K562 (cell line): ENCODE measurements around the gene ZNHIT2. TPM values are rescaled to one million over a fixed set of nuclear protein-coding genes. Genes with fewer than 3 reads are reported as not detected.

Experiments
- ELF4 ChIP-seq: fragments of 450-650 bp; formaldehyde crosslinking; IDR thresholded peaks from 2 replicates; pipeline ENCODE4 v1.4.0; 2022; ENCODE audit warnings: missing genetic modification characterization
- RNF219 ChIP-seq: fragments of 250-450 bp; sonication (Bioruptor Pico); IDR thresholded peaks from 2 replicates; pipeline ENCODE4 v1.5.0; 2022; ENCODE audit warnings: mild to moderate bottlenecking
- SP2 ChIP-seq: IDR thresholded peaks from 2 replicates; pipeline ENCODE4 v1.6.1; 2011; ENCODE audit warnings: mild to moderate bottlenecking, low read depth, low read length, moderate library complexity; ENCODE audit not compliant: poor library complexity, severe bottlenecking; ENCODE audit errors: extremely low read depth
- SRSF3 ChIP-seq: fragments of 200-400 bp; formaldehyde crosslinking; IDR thresholded peaks from 2 replicates; pipeline ENCODE4 v1.6.1; 2016; ENCODE audit warnings: mild to moderate bottlenecking, low read length, moderate library complexity; ENCODE audit not compliant: insufficient read depth
- SRSF9 ChIP-seq: fragments of 200-400 bp; formaldehyde crosslinking; IDR thresholded peaks from 2 replicates; pipeline ENCODE4 v1.6.1; 2017; ENCODE audit warnings: low read depth, low read length, borderline replicate concordance
- USF1 ChIP-seq: sonication (generic); formaldehyde crosslinking; IDR thresholded peaks from 2 replicates; pipeline ENCODE4 v1.9.0; 2022; ENCODE audit warnings: mild to moderate bottlenecking, missing genetic modification reagents
- ZNF184 ChIP-seq: sonication (generic); formaldehyde crosslinking; IDR thresholded peaks from 2 replicates; pipeline ENCODE4 v1.5.0; 2020; ENCODE audit warnings: missing genetic modification reagents
- ZNF449 ChIP-seq: fragments of 250-450 bp; sonication (Bioruptor Pico); IDR thresholded peaks from 2 replicates; pipeline ENCODE4 v1.8.0; 2022; ENCODE audit warnings: moderate library complexity, mild to moderate bottlenecking, inconsistent platforms
- polyA plus RNA-seq, 8 experiments: library from polyadenylated mRNA; depleted of rRNA in 4 of 8; stranded (reverse) in 5 of 8; unstranded in 3 of 8; fragments of >200 nt; fragmentation: Nextera tagmentation in 2 of 8; fragmentation: Illumina TruSeq in 1 of 8; extraction: Ambion mirVana in 2 of 8; extraction: Trizol in 1 of 8; gene quantifications; 2 replicates each; pipeline versions ENCODE4 v1.2.1 to v1.2.3, GENCODE V29; 2011 to 2014; ENCODE audit warnings: inconsistent platforms in 1 of 8, missing spikeins in 1 of 8
- total RNA-seq, 7 experiments: library from RNA; depleted of rRNA in 6 of 7; stranded (reverse); fragments of >200 nt in 6 of 7; fragmentation: Illumina TruSeq in 2 of 7; extraction: Trizol in 2 of 7; gene quantifications; 2 replicates each; pipeline versions ENCODE4 v1.2.1 to v1.2.3, GENCODE V29; 2011 to 2021; ENCODE audit warnings: low replicate concordance in 1 of 7
- TF ChIP-seq, protein P1 (sequence below): sonication (generic); formaldehyde crosslinking; IDR thresholded peaks from 2 replicates; pipeline ENCODE4 v1.8.1; 2023; ENCODE audit warnings: missing genetic modification reagents, mild to moderate bottlenecking, borderline replicate concordance
- TF ChIP-seq, protein P2 (sequence below), 2 experiments: IDR thresholded peaks in 1 of 2; conservative IDR thresholded peaks in 1 of 2; 2 replicates each; pipeline ENCODE4 v1.6.1; 2016; ENCODE audit warnings: low read depth in 2 of 2, mild to moderate bottlenecking in 1 of 2, missing compliant biosample characterization in 1 of 2, missing genetic modification characterization in 1 of 2, moderate library complexity in 1 of 2
- TF ChIP-seq, protein P3 (sequence below): sonication (generic); formaldehyde crosslinking; IDR thresholded peaks from 2 replicates; pipeline ENCODE4 v1.9.0; 2022; ENCODE audit warnings: mild to moderate bottlenecking, missing genetic modification reagents

Gene ZNHIT2
- total and polyA plus RNA-seq, 9 of the 15 experiments (the other 6 are each of a cell fraction or from before 2014, with no cell fraction given): 0.08 to 39.0 (median 2.5) TPM

DNA sequence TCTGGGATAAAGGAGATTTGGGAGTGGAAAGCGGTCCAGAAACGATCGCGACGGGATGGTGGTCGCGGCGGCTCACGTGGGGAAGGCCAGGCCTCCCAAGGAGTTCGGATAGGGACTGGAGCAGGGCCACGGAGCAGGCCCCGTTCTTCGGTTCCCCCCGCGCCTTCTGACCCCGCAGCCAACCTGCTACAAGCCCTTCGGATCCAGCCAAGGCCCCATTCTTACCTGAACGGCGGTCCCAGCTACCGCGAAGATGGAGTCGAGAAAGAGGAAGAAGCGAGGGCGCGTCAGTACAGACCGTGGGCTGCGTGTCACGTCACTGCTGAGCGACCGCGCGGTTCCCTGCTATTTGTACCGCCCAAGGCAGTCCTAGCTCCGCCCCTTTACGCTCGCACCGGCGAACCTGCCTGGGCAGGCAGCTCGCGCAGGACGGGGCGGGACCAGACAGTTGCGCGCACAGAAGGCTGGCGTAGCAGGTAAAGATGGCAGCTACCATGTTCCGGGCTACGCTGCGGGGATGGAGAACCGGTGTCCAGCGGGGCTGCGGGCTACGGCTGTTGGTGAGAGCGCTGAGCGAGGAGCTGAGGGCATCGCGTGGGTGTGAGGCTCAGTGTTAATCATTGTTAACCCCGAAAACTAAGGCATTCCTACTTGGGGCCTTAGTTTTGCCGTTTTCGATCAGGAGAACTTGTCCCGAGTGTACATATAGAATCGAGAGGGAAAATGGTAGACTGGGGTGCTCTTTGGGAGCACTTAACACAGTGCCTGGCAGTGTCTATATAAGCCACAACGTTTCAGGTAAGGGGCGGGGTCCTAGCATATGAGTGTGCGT, 4.6 kb upstream of the ZNHIT2 start, which contains the start of the genes FAU and MRPL49 (continued):
- TF ChIP-seq, protein P1, sequence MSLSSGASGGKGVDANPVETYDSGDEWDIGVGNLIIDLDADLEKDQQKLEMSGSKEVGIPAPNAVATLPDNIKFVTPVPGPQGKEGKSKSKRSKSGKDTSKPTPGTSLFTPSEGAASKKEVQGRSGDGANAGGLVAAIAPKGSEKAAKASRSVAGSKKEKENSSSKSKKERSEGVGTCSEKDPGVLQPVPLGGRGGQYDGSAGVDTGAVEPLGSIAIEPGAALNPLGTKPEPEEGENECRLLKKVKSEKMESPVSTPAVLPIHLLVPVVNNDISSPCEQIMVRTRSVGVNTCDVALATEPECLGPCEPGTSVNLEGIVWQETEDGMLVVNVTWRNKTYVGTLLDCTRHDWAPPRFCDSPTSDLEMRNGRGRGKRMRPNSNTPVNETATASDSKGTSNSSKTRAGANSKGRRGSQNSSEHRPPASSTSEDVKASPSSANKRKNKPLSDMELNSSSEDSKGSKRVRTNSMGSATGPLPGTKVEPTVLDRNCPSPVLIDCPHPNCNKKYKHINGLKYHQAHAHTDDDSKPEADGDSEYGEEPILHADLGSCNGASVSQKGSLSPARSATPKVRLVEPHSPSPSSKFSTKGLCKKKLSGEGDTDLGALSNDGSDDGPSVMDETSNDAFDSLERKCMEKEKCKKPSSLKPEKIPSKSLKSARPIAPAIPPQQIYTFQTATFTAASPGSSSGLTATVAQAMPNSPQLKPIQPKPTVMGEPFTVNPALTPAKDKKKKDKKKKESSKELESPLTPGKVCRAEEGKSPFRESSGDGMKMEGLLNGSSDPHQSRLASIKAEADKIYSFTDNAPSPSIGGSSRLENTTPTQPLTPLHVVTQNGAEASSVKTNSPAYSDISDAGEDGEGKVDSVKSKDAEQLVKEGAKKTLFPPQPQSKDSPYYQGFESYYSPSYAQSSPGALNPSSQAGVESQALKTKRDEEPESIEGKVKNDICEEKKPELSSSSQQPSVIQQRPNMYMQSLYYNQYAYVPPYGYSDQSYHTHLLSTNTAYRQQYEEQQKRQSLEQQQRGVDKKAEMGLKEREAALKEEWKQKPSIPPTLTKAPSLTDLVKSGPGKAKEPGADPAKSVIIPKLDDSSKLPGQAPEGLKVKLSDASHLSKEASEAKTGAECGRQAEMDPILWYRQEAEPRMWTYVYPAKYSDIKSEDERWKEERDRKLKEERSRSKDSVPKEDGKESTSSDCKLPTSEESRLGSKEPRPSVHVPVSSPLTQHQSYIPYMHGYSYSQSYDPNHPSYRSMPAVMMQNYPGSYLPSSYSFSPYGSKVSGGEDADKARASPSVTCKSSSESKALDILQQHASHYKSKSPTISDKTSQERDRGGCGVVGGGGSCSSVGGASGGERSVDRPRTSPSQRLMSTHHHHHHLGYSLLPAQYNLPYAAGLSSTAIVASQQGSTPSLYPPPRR (CRISPR knock-in tag): peak; percentile 97; the same call in 1 of the 2 replicates
- no peak for TF ChIP-seq SRSF9
- TF ChIP-seq, protein P2, sequence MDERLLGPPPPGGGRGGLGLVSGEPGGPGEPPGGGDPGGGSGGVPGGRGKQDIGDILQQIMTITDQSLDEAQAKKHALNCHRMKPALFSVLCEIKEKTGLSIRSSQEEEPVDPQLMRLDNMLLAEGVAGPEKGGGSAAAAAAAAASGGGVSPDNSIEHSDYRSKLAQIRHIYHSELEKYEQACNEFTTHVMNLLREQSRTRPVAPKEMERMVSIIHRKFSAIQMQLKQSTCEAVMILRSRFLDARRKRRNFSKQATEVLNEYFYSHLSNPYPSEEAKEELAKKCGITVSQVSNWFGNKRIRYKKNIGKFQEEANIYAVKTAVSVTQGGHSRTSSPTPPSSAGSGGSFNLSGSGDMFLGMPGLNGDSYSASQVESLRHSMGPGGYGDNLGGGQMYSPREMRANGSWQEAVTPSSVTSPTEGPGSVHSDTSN (CRISPR knock-in tag; IDR thresholded peaks at IDR 0.05; ENCODE audit: low read depth): no peak
- TF ChIP-seq, protein P2 (tag; conservative IDR thresholded peaks at IDR 0.05; ENCODE audit: low read depth): no peak
- TF ChIP-seq RNF219 (CRISPR knock-in tag): no peak
- TF ChIP-seq ZNF184 (CRISPR knock-in tag): no peak
- no peak for TF ChIP-seq SP2
- no peak for TF ChIP-seq ELF4 (CRISPR knock-in tag)
- TF ChIP-seq, protein P3, sequence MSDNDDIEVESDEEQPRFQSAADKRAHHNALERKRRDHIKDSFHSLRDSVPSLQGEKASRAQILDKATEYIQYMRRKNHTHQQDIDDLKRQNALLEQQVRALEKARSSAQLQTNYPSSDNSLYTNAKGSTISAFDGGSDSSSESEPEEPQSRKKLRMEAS (CRISPR knock-in tag): peak; percentile 67
- TF ChIP-seq ZNF449 (CRISPR knock-in tag): no peak
- no peak; the same call in 1 of the 2 replicates for TF ChIP-seq USF1 (CRISPR knock-in tag)
- TF ChIP-seq SRSF3: no peak
